ENCODE measurements around the gene ADGRL3. TPM values are rescaled to one million over a fixed set of nuclear protein-coding genes. Genes with fewer than 3 reads are reported as not detected.
A peak's percentile ranks its signal among the peaks of the same experiment; 100 is the strongest.

The ADGRL3 gene
- total RNA-seq, 4 donors from 2014 or later = 2.2 to 10.0 (median 4.6) TPM

GRCh38 chr4:61194571-61194970, 5.6 kb upstream of the ADGRL3 start:
- in situ Hi-C loops (cut with MboI; ENCODE audit: low pct_ligation_motif_present in 1 of 4, low pct_unique_long_range_greater_than_20kb in 1 of 4, low sequenced_read_pairs in 3 of 4) = no loop called here
- TF ChIP-seq POLR2AphosphoS5 (IDR thresholded peaks at IDR 0.05) (no peak), POLR2A (IDR thresholded peaks at IDR 0.05) (no peak), CTCF (IDR thresholded peaks at IDR 0.05) (no peak), EP300 (IDR thresholded peaks at IDR 0.05; ENCODE audit: low read depth) (no peak)
- H3K4me1 ChIP-seq = no peaks in the 10 kb centered on the region
- no peak overlapping the region for H3K27ac ChIP-seq
- no peak for DNase-seq
- 74 to 100% methylated on average over 1 of the region's 1 CpG for WGBS, 2 donors (ENCODE audit: low coverage in 1 of 2)
- H3K27me3 ChIP-seq = peaks cover 15% of the 10 kb centered on the region
- no peaks in the 10 kb centered on the region for H3K9me3 ChIP-seq
- no peaks in the 10 kb centered on the region for H3K36me3 ChIP-seq
- intact Hi-C loops (cut with DNase I; ENCODE audit: low total_unique reads) = no loop called here
- H3K4me3 ChIP-seq = no peak overlapping the region

DNA sequence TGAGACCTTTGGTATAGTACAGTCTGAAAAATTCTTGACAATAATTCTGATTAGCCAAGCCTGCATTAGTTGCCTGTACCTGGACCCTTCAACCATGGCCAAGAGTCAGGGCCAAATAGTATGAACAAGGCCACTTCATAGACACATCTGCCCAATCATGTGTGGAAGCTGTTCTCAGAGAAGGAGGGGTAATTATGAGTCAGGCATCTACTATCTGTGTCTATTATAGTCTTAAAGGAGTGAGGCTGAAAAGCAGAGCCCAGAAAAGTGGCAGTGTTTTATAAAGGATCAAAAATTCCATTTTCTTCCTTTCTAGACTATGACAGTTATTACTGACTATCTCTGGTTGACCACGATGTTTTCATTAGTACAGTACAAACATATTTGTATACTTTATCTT, 5.0 kb upstream of the ADGRL3 start:
- no peaks in the 10 kb centered on the region for H3K4me1 ChIP-seq
- H3K27me3 ChIP-seq = peaks cover 20% of the 10 kb centered on the region
- no peak for DNase-seq
- in situ Hi-C loops (cut with MboI; ENCODE audit: low pct_ligation_motif_present in 1 of 4, low pct_unique_long_range_greater_than_20kb in 1 of 4, low sequenced_read_pairs in 3 of 4) = no loop called here
- H3K9me3 ChIP-seq = no peaks in the 10 kb centered on the region
- H3K36me3 ChIP-seq = no peaks in the 10 kb centered on the region
- TF ChIP-seq EP300 (IDR thresholded peaks at IDR 0.05; ENCODE audit: low read depth) = no peak
- TF ChIP-seq POLR2AphosphoS5 (IDR thresholded peaks at IDR 0.05) = no peak
- TF ChIP-seq CTCF (IDR thresholded peaks at IDR 0.05) = no peak
- no peak for TF ChIP-seq POLR2A (IDR thresholded peaks at IDR 0.05)
- H3K27ac ChIP-seq = no peak overlapping the region
- intact Hi-C loops (cut with DNase I; ENCODE audit: low total_unique reads) = no loop called here
- no peak overlapping the region for H3K4me3 ChIP-seq
- 67 to 69% methylated on average over 1 of the region's 1 CpG for WGBS, 2 donors (ENCODE audit: low coverage in 1 of 2)

DNA sequence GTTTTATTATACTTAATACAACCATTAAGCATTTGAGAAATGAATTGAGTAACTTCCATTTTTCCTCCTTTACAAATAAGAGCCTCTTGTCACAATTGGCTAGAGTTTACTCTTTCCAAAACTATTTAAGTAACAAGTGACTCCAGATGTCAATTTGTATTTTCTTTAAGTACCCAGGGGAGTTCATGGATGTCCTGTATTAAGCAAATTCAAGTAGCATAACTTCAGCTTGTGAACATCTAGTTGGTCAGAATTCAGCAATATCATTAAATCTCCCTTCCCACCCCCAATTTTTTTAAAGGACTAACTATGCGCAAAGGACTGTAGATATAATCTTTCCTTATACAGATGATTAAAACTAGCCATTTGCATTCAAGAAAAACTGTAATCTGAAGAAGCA, 1.4 kb upstream of the ADGRL3 start:
- intact Hi-C loops (cut with DNase I; ENCODE audit: low total_unique reads) = no loop called here
- in situ Hi-C loops (cut with MboI; ENCODE audit: low pct_ligation_motif_present in 1 of 4, low pct_unique_long_range_greater_than_20kb in 1 of 4, low sequenced_read_pairs in 3 of 4) = no loop called here
- Histone ChIP-seq H3K27me3 (peaks cover 56% of the 10 kb centered on the region), H3K27ac (no peak overlapping the region), H3K36me3 (no peaks in the 10 kb centered on the region), H3K4me3 (no peak overlapping the region), H3K4me1 (peaks cover 0 to 4% (median 1%) of the 10 kb centered on the region in 4 donors), H3K9me3 (no peaks in the 10 kb centered on the region)
- TF ChIP-seq EP300 (IDR thresholded peaks at IDR 0.05; ENCODE audit: low read depth) (no peak), POLR2A (IDR thresholded peaks at IDR 0.05) (no peak), POLR2AphosphoS5 (IDR thresholded peaks at IDR 0.05) (no peak), CTCF (IDR thresholded peaks at IDR 0.05) (no peak)
- DNase-seq = no peak
- 97 to 100% methylated on average over 1 of the region's 1 CpG for WGBS, 2 donors (ENCODE audit: low coverage in 1 of 2)

- Histone ChIP-seq H3K9me3 (no peaks in the 10 kb centered on the region), H3K4me3 (peak overlapping the region in 3 of 4 donors; percentile 33 to 59 (median 38)), H3K27ac (peak overlapping the region; percentile 35 to 70 (median 62)), H3K4me1 (peaks cover 0 to 4% (median 1%) of the 10 kb centered on the region in 4 donors), H3K27me3 (peaks cover 58% of the 10 kb centered on the region), H3K36me3 (no peaks in the 10 kb centered on the region)
- intact Hi-C loops (cut with DNase I; ENCODE audit: low total_unique reads) = no loop called here
- TF ChIP-seq POLR2AphosphoS5 (IDR thresholded peaks at IDR 0.05) (no peak), CTCF (IDR thresholded peaks at IDR 0.05) (no peak), POLR2A (IDR thresholded peaks at IDR 0.05) (no peak), EP300 (IDR thresholded peaks at IDR 0.05; ENCODE audit: low read depth) (no peak)
- in situ Hi-C loops (cut with MboI; ENCODE audit: low pct_ligation_motif_present in 1 of 4, low pct_unique_long_range_greater_than_20kb in 1 of 4, low sequenced_read_pairs in 3 of 4) = no loop called here
- WGBS, 2 donors (ENCODE audit: low coverage in 1 of 2) = 8 to 20% methylated on average over 4 to 9 of the region's 9 CpGs
- DNase-seq = no peak
These were observed 296 bp upstream of the ADGRL3 start for GRCh38 chr4:61199873-61200186.

Data from transverse colon (tissue), 4 donors.